DMS53 (cell line): Measurements from ENCODE around the gene DISC1.
"Not testable (repeated sequence)": the region's sequence is repeated elsewhere in the genome, so short reads cannot be mapped to it uniquely, and the experiment has no call there.

Experiments
- DNase-seq: peaks from one replicate; lab custom pipeline; 2025; lab: John Stamatoyannopoulos, UW

Gene DISC1

DNA sequence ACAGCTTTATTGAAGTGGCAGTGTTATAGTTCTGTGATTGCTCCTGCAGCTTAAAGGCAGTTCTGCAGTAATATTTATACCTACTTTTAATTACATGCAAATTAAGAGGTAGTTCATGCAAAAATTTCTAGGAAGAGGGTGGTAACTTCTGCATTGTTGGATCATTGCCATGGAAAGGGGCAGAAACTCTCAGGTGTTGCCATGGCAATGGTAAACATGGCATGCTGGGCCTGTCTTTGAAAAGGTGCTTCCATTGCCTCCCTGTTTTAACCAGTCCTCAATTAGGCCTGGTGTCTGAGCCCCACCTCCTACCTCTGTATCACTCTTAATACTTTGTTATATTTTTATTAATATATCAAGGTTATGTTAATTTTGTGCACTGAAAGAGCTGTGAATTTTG is 104.7 kb downstream of the DISC1 start:
- DNase-seq = peak; percentile 59

DNA sequence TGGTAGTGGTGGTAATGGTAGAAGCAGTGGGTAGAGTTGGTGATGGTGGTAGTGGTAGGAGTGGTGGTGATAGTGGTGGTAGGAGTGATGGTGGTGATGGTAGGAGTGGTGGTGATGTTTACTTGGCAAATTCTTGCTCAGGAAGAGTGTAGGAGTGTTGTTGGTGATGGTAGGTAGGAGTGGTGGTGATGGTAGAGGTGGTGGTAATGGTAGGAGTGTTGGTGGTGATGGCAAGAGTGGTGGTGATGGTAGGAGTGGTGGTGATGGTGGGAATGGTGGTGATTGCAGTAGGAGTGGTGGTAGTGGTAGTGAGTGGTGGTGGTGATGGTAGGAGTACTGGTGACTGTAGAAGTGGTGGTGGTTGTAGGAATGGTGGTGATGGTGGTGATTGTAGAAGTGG is 106.5 kb downstream of the DISC1 start:
- no peak for DNase-seq

DNA sequence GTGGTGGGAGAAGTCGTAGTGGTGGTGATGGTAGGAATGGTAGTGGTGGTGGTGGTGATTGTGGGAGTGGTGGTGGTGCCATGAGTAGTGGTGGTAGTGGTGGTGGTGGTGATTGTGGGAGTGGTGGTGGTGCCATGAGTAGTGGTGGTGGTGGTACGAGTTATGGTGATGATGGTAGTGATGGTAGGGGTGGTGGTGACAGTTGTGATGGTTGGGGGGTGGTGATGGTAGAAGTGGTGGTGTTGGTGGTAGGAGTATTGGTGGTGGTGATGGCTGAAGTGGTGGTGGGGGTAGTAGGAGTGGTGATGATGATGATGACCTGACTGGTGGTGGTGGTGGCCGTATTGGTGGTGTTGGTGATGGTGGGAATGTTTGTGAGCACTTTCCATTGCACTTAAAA is 107.1 kb downstream of the DISC1 start:
- DNase-seq = no peak

DNA sequence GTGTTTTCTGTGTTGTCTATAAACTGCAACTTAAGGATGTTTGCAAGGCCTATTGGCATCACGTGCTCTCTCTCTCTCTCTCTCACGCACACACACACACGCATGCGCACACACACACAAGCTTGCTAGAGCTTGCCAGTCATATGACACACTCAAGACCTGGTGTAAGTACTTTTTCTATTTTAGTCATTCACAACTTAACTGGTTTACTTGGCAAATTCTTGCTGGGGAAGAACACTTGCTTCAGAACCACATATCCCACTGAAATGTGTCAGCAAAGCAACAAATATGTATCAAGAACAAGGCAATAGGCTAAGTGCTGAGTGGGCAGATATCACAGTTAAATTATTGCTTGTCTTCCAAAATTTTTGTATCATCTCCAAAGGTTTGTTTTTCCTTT is 107.8 kb downstream of the DISC1 start:
- peak; percentile 3 for DNase-seq

DNA sequence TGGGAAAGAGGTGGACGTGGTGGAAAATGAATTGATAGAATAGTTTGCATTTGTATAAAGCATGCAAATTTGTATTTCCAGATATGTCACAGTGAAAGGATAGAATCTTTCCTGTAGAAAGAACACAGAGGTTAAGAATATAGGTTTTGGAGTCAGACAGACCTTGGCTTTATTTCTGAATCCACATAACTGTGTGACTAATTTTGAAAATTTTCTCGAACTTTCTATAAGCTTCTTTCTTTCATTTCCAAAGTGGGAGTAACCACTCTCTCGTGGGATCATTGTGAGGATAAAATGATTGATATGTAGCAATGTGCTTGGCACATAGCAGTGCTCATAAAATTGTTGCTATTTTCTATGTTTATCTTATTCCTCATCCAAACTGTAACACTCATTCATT is 108.8 kb downstream of the DISC1 start:
- no peak for DNase-seq

DNA sequence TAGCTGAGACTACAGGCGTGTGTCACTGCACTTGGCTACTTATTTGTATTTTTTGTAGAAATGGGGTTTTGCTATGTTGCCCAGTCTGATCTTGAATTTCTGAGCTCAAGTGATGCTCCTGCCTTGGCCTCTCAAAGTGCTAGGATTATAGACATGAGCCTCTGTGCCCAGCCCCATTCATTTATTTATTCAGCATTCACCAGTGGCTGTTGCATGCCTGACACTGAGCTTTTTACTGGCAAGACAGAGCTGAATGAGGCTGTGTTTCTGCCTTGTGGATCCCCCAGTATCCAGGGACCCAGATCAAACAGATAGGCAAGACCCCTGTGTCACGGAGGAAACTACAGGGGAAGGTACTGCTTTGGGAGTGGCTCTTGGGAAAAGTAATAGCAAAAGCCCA is 109.4 kb downstream of the DISC1 start:
- DNase-seq = no peak

DNA sequence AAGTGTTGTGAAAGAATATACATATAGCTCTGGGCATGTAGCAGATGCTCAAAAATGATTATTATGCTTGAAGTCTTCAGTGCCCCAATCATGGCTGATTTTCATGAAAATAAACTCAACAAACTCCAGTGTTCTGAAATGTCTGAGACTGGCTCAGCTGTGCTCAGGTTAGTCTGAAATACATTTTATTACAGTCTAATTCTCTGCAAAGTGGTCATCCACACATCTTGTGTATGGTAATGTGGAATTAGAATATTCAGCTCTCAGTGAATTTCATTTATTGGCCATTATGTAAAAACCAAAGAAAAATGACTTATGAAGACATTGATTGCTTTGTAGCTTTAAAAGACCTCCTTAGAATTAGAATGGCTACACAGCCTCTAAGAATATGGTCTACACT is 109.9 kb downstream of the DISC1 start:
- no peak for DNase-seq

DNA sequence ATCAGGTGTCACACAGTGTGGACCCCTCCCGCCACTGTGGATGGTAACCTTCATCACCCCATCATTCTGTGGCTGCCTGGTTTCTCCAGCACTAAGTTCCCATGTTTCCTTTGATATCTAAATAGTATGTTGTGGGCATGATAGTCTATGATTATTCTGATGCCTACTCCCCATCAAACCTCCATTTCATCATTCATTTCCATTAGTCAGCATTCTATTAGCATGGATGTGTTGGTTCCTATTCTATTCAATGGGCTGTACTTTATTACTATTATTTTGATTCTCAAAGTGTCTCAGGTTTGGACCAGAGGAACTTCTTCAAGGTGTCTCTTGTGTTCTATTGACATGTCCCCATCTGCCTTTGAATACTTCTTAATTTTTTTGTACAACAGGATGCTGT is 112.0 kb downstream of the DISC1 start:
- no peak for DNase-seq

DNA sequence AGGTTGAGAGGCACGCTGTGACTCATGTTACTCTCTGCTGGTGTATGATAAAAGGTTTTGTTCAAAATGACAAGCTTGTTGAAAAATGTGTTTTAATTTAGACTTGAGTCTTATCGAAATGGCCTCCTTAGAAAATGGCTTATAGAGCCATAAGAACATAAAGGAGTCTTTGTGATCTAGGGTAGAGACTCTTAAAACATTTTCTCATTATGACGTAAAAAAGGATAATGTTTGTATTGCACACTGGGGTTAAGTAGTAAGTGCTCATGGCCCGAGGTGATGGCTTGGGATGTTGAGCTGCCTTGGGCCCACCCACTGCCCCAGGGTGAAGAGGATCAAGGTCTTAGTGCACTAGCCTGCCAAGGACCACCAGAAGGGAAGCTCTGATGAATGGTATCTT is 117.4 kb downstream of the DISC1 start:
- DNase-seq = no peak

DNA sequence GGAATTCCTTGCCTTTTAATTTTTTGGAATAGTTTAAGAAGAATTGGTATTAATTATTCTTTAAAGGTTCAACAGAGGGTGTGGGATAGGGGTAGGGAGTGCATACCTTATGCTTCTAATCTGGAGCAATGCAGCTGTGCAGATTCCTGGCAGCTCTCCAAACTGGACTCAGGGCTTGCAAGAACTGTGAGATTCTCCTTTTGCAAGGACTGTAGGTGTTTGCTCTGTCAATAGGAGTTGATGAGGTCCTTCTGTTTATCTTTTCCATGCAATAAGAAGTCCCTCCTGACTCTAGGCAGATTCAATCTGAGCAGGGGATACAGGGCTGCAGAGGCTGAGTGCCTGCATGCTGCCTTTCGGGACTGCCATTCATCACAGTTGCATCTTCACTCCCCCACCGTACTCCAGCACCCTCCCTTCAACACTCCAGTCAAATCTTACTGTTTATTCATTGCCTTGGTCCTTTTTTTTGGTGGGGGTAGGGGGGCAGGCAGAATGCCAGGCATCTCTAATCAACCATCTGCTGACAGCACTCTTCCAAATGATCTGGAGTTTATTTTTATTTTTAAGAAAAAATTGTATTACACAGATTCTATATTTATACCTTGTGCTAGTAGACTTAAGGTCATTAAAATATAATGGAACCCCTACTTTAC is 122.3 kb downstream of the DISC1 start:
- peak; percentile 74 for DNase-seq

DNA sequence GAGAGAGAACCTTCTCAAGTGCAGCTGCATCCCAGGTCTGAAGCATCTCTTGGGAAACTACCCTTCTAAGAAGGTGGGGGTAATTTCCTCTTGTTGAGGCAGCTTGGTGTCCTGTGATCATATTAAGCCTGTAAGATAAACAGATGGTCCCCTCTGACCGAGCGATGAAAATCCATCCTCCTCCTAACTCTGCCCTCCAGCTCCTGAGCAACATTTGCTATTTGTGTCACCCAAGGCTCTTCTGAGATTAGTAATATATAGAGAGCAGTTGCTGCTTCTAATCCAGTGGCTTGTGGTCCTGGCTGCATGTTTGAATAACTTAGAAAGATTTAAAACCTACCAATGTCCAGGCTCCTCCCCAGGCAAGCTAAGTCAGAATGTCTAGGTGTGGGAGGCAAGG is 123.7 kb downstream of the DISC1 start:
- DNase-seq = no peak

DNA sequence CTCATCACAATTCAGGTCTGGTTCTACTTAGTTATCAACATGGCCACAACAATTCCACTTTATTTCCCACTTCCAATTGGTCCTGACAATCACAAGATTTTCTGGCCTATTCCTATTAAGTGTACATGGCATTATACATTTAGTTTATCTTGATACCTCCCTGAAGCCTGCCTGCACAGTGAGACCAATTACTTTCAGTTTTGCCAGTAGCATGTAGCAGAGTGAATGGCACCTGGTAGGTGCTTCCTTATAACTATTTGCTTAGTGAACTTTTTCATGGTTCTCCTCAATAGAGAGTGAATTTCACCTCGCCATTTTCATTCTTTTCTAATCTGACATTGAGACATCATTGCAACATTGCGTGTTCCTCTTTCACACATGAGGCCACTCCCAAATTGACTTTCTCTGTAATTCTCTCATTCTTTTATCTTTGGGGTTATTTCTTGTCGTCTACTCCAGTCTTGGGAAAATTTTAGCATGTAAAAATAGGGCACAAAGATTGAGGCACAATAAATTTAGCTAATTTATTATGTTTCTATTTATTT is 124.3 kb downstream of the DISC1 start:
- no peak for DNase-seq

DNA sequence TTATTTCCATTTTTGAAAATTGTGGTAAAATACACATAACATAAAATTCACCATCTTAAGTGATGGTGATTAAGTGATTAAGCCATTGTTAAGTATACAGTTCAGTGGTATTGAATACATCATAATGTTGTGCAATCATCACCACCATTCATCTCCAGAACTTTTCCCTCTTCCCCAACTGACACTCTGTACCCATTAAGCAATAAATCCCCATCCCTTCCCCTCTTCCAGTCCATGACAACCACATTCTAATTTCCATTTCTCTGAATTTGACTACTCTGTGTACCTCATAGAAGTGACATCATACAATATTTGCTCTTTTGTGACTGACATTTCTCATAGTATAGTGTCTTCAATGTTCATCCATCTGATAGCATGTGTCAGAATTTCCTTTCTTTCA is 124.8 kb downstream of the DISC1 start:
- DNase-seq = no peak

DNA sequence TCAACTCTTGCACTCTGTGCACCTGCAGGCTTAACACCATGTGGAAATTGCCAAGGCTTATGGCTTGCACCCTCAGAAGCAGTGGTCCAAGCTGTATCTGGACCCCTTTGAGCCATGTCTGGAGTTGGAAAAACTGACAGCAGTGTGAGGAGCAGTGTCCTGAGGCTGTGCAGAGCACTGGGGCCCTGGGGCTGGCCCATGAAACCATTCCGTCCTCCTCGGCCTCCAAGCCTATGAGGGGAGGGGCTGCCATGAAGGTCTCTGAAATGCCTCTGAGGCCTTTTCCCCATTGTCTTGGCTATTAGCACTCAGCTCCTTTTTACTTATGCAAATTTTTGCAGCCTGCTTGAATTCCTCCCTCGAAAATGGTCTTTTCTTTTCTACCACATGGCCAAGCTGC is 126.7 kb downstream of the DISC1 start:
- DNase-seq = no peak

DNA sequence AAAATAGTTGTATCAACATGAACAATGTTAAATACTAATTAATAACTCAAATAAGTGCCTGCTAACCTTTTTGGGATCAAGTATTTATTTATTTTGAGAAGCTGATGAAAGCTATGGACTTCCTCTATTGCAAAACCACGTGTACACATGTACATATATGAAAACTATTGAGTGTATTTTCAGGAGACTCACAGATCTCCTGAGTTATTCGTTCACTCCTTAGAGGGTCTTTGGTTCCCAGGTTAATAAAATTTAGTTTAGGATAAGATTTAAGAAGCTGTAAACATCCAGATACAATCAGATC is 130.5 kb downstream of the DISC1 start:
- no peak for DNase-seq

DNA sequence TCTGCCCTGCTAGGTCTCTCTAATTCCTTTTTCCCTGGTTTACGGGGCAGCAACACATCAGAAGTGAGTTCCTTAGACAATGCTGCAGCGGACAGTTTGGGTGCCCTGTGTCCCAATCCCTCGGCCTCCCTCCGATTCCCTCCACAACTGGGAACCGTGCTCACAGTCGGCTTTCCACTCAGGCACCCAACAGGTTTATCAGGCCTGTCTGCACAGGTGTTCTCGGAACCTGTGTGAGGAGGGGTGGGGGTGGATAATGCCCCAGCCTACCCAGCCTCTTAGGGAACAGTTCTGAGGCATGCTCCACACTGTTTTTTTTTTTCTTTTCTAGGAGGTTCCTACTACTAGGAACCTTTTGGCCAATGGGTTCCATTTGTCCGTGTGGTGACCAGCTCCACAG is 131.2 kb downstream of the DISC1 start:
- no peak for DNase-seq

DNA sequence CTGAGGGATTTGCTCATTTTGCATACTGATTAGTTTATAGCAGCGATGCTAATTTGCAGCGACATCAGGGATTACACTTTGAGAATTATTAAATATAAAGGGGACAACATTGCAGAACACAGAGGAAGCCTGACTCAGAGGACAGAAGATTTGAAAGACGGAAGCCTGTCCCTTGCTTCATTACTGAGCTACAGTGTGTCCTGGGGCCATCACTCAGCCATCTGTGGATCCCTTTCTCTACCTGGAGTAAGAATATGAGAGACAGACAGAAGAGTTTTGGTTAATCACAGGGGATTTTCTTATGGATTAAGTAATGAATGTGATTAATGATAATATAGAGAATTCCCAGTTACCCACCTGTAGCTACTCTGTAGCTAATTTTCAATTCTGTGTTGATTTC is 134.7 kb downstream of the DISC1 start:
- DNase-seq = no peak

DNA sequence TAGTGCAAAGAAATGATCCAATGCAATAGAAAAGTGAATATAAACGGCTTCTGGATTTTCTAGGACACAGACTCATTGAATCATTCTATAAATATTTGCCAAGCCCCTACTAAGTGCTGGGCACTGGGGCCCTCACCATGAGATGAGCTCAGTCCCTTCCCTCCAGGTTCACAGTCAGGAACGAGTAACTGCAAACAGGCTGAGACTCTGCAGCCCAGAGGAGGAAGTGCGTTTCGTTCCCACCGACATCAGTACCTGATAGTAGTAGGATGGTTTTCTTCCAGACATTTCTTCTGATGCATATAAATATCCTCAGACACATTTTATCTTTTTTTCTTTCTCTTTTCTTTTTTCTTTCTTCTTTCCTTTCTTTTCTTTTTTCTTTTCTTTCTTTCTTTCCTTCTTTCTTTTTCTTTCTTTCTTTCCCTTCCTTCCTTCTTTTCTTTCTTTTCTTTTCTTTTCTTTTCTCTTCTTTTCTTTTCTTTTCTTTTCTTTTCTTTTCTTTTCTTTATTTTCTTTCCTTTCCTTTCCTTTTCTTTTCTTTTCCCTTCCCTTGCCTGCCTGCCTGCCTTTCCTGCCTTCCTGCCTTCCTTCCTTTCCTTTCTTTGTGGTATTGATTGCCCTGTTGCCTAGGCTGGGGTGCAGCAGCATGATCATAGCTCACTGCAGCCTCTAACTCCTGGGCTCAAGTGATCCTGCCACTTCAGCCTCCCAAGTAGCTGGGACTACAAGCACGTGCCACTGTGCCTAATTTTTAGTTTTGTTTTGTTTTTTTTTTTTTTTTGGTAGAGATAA is 135.4 kb downstream of the DISC1 start:
- peak; percentile 11 for DNase-seq

DNA sequence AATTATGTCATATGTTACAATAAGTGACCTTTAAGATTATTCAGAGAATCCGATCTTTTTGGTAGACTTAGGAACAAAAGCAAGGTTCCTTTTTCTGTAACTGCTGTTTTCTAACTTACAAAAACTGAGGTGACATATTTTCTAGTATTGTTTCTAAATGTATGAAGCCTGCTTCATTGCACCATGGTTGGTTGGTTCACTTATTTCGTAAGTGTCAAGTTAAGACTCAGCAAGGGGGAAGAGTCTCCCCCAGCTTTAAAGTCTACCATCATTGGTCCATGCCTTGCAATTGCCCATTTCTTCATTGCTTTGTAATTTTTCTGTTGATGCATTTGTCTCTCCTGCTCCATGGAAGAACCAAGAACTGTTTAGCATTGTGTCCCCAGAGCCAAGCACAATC is 136.9 kb downstream of the DISC1 start:
- no peak for DNase-seq

DNA sequence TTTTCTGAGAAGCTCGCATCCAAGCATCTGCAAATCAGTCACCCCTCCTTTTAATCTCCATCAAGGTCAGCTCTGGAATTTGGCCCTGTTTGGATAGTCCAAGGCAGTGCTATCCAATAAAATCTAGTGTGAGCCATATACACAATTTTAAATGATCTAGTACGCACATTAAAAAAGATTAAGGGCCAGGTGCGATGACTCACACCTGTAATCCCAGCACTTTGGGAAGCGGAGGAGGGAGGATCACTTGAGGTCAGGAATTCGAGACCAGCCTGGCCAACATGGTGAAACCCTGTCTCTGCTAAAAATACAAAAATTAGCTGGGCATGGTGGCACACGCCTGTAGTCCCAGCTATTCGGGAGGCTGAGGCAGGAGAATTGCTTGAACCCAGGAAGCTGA is 139.2 kb downstream of the DISC1 start:
- not testable (repeated sequence) for DNase-seq

DNA sequence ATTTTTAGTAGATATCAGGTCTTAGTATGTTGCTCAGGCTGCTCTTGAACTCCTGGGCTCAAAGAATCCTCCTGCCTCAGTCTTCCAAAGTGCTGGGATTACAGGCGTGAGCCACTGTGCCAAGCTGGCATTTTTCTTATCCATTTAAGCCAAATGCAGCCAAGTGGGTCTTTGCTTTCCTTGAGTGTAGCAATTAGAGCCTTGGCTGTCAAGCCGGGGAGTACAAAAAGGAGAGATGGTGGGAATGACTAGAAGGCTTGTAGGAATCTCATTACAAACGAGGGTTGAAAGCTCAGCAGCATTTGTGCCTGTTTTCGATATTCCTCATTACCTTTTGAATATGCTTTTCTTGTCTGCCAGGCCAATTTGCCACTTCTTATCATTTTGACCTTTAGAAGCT is 140.9 kb downstream of the DISC1 start:
- no peak for DNase-seq

DNA sequence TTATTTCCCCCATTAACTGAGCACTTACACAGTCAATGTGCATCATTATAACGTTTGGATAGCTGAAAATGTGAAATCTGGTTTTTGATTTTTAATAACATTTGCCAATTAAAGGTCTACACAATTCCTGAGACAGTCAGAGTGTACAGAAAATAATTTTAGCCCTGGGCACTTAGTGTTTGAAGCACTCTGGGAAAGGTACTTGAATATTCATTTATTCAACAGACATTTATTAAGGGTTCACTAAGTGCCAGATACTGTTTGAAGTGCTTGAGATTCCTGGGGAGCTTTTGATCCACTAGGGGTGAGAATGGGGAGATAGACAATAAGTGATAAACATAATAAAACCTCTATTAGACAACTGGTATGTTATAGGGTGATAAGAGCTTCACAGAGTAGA is 141.8 kb downstream of the DISC1 start:
- no peak for DNase-seq

DNA sequence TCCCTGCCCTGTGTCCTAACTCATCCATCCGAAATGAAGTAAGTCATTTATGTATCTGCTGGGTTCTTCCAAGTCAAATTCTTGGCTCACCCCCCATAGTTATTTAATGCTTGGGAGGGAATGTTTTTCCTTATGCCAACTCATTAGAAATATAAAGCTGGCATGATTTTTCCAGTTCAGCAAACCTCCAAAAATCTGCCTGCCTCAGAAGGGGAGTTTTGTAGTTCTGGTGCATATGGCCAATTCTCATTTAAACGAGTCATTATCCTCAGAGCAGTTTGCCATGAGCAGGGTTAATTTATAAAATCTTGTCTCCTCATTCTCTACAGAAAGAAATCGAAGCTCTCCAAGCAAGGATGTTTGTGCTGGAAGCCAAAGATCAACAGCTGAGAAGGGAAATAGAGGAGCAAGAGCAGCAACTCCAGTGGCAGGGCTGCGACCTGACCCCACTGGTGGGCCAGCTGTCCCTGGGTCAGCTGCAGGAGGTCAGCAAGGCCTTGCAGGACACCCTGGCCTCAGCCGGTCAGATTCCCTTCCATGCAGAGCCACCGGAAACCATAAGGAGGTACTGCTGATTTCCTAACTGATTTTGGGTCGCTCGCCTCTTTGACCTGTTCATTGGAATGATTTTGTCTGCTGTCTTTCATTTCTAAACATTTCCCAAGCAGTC is 144.1 kb downstream of the DISC1 start:
- no peak for DNase-seq
